HG02571 (cell line): ENCODE results near the gene PABPC1L.
A peak's percentile ranks its signal among the peaks of the same experiment; 100 is the strongest.

Experiments
- ATAC-seq: cut with Tn5 transposase; IDR thresholded peaks from one replicate; pipeline ENCODE4 v1.9.1; 2021; ENCODE audit warnings: mild to moderate bottlenecking, moderate library complexity; ENCODE audit not compliant: unreplicated experiment

The PABPC1L gene

DNA sequence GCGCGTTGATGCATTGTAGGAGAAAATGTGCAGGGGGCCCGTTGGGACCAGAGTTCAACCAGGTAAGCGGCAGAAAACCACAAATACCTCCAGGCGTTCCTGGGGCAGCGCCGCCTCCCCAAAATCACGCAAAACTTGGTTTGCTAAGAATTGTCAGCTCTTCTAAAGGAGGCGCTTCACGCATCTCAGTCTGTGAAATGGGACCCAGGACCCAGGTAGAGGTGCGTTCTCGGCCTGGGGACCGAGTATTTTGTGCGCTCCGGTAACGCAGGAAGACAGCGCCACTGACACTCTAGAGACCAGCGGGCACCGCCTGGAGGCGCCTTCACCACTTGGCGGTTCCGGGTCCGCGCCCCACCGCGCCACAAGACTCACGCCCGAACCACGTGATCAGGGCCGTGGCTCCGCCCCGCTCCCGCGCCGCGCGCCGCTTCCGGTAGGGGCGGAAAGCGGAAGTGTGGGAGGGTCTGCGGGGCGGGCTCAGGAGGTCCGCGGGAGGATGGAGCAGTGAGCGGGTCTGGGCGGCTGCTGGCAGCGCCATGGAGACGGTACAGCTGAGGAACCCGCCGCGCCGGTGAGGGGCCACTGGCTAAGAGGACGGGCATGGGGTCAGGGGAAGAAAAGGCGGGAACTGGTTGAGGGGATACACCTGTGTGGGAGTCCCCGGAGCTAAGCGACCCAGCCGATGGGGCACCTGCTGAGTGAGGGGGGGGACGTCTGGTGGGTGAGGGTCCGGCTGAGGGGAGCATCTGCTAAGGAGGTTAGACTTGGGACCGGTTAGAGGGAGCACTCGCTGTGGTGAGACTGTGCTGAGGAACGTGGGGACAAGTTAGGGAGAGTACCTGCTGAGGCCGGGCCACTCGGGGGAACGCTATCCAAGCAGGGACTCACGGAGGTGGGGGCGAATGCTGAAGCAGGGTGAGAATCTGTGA is 56.4 kb downstream of the PABPC1L start, which contains the start of gene STK4:
Gene STK4 (plus strand): TSS at position 483 of the 932 bp plus-strand sequence. CDS start 57 bp downstream, at position 540.
- ATAC-seq = peak; percentile 66

DNA sequence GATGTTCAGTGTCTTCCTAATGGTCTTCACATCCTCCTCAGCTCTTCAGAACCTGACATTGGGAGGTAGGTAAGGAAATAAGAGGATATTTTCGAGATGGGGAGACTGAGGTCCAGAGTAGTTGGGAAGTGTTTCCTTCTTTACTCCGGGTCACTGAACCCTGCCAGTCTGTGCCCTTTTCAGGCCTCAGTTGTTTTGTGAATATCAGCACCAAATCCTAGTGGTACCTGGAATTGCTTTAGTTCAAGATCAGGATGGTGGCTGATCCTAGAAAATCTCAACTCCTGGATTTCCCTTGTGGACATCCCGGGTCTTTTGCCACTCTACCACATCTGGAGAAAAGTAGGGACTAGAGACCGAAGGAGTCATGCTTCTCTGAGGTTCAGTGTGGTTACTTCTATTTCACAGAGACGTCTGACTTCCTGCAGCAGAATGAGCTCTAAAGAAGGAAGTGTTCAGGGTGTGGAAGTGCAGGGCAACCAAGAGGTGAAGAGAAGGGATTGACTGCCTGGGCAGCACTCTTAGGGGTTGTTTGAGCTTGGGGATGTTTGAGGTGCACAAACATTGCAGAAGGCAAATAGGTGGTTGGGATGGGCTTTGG is 57.4 kb downstream of the PABPC1L start:
- no peak for ATAC-seq

DNA sequence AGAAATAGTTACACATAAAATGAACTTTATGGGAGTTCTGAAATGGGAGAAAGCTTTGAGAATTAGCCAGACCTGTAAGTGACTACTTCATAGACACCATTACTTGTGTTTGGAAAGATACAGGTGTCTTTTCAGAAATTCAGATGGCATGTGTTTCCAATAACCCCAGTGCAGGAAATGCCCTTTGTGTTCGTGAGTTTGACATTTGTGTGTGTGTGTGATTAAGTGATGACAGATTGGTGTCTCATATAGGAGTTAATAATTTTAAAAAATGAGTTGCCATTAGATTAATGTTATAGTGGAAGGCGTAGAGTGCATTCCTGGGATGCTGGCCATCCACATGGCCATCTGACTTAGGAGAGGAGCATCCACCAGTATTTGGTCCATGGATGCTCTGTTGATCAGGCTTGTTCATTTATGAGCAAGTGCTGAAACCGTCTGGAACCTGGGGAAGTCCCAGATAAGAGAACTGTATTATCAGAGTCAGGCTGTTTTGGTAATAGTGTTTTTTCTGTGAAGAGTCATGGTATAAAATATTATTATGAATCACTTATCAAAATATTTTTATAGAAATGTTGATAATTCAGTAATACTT is 59.5 kb downstream of the PABPC1L start:
- ATAC-seq = no peak

DNA sequence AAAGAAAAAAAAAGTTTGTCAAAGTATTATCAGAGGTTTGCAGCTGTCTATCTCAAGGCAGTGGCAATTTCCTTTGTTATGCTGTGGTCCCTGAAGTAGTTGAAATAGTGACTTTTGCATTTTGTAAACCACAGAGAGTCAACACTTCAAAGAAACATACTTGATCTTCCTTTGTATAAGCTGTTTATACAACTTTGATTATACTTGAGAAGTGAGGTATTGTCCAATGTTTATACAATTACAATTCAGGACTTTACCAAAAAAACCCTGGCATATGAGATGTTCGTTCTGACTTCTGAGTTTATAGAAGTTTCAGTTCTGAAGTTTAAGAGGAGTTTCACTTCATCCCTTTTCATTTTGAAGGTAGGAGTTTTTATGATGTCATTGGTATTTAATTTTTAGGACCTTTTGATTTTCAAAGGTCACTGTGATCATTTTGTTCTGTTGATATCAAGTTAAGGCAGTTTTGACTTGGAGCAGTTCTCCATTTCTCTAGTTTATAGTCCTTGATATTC is 60.4 kb downstream of the PABPC1L start:
- no peak for ATAC-seq

DNA sequence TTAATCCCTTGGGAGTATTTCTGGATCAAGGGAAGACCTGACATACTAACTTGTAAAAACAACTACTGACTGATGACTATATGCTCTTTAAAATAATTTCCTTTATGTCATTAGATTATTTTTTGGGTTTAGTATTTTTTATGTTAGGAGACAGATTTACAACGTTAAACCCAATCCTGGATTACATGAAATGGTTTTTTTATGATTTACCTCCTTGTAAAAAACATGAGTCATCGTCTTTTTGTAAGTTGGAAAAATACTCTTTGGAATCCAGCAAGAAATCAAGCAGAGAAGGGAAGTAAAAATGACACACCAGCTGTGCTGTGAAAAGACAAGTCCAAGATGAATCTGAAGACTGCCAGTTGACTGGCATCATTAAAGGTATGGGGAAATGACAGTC is 63.2 kb downstream of the PABPC1L start:
- ATAC-seq = no peak

DNA sequence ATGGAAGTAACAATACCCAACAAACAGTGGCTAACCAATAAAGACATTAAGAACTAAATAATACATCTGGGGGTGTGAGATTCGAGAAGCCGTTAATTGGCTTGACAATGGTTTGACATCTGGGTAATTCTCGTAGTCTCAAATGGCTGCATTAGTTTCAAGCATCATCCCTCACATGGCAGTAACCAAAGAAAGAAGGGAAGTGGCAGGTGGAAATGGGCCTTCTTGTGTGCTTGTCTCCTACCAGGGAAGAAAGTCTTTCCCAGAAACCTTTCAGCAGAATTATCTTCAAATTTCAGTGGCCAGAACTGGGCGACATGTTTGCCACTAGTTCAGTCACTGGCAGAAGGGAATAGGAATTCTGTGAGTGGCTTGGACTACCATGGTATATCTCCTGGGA is 66.8 kb downstream of the PABPC1L start:
- no peak for ATAC-seq

DNA sequence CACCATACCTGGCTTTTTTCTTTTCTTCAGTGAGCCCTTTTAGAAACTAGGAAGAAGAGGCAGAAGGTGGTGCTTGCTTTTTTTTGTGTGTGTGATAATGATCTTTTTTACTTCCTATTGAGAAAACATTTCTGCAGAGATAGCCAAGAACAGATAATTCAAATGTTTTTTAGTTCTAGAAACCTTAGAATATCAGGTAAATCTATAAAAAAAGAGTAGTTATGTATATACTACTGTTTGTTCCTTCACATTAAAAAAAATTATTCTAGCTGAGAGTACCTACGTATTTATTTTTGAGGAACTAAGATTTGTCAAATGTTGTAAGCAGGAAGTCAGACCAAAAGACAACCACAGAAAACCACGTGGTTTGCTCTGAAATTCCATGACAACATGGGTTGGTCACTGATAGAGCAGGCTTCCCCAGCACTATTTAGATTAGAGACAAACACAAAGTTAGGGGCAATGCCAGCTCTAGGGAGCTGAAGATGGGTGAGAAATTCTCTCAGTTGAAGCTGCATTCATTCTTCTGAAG is 69.3 kb downstream of the PABPC1L start:
- ATAC-seq = peak; percentile 82

DNA sequence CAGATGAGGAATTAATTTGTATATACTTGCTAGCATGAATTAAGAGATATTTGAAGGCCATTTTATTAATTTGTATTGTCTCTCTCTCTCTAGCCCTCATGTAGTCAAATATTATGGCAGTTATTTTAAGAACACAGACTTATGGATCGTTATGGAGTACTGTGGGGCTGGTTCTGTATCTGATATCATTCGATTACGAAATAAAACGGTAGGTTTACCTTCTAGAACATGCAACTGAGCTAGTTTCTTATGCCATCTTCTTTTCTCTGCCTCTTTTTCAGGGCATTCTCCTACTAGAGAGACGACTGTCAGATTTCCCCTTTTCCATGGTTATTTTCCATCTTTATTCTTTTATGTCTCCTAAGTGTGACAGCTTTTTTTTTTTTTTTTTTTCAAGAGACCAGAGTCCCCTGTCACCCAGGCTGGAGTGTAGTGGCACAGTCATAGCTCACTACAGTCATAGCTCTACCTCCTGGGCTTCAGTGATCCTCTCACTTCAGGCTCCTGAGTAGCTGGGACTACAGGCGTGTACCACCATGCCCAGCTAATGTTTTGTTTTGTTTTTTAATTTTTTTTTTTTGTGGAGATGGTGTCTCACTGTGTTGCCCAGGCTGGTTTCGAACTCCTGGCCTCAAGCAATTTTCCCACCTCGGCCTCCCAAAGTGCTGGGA is 72.0 kb downstream of the PABPC1L start:
- ATAC-seq = no peak

DNA sequence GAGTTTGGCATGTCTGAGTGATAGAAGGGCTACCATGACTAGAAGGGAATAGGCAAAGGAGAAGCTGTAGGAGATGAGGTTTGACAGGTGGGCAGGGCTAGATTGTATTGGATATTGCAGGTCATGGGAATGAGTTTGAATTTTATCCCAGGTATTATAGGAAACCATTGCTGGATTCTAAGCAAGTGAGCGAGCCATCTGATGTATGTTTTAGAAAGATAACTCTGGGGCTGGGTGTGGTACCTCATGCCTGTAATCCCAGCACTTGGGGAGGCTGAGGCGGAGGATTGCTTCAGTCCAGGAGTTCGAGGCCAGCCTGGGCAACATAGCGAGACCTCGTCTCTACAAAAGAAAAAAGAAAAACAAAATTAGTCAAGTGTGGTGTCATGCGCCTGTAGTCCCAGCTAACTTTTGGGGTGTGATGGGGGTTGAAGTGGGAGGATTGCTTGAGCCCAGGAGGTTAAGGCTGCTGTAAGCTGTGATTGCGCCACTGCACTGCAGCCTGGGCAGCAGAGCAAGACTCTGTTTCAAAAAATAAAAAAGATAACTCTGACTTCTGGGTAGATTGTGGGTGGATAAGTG is 73.3 kb downstream of the PABPC1L start:
- ATAC-seq = no peak

DNA sequence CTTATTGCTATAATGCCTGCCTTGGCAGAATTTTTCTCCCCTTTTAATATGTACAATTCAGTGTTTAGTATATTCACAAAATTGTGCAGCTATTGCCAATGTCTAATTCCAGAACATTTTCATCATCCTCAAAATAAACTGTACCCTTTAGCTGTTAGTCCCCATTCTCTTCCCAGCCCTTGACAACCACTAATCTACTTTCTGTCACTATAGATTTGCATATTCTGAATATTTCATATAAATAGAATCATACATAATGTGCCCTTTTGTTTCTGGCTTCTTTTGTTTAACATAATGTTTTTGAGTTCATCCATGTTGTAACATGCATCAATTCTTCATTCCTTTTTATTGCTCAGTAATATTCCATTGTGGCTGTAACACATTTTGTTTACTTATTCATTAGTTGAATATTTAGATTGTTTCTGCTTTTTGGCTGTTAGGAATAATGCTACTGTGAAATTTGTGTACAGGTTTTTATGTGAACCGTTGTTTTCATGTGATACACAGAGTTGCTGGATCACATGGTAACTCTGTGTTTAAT is 78.8 kb downstream of the PABPC1L start:
- ATAC-seq = no peak
